HG02885 (cell line): ENCODE results near the gene NINJ2.
"Not testable (repeated sequence)": the region's sequence is repeated elsewhere in the genome, so short reads cannot be mapped to it uniquely, and the experiment has no call there.

Experiments used
- ATAC-seq: cut with Tn5 transposase; IDR thresholded peaks from one replicate; pipeline ENCODE4 v1.9.1; 2021; ENCODE audit warnings: mild to moderate bottlenecking; ENCODE audit not compliant: unreplicated experiment, poor library complexity

The NINJ2 gene, protein sequence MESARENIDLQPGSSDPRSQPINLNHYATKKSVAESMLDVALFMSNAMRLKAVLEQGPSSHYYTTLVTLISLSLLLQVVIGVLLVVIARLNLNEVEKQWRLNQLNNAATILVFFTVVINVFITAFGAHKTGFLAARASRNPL

DNA sequence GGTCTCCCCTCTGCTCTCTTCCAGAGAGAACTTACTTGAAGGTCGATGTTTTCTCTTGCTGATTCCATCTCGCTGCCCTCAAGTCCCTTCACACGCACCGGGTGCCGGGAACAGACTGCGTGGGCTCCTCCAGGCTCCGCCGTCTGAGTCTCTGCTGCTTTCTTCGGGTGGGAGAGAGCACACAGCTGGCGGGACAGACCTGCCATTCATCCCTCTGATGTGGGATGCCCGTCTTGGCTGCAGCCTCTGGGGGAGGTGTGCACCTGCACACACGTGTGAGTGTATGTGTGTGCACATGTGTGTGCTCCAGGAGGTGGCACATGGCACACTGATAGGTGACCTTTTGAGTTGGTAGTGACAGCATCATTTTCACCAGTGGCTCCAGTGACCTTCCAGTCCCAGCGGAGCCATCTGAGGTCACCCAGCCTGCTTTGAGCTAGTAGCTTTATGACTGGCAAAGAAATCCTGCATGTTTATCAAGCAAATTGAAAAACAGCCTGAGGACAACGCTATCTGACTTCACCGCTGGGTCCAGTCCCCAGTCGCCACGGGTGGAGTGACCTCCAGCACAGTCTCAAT is at the start of gene NINJ2:
NINJ2 (minus strand) TSS at position 153 of the 579 bp plus-strand sequence; CDS start at position 68, 85 bp downstream.
- no peak for ATAC-seq

DNA sequence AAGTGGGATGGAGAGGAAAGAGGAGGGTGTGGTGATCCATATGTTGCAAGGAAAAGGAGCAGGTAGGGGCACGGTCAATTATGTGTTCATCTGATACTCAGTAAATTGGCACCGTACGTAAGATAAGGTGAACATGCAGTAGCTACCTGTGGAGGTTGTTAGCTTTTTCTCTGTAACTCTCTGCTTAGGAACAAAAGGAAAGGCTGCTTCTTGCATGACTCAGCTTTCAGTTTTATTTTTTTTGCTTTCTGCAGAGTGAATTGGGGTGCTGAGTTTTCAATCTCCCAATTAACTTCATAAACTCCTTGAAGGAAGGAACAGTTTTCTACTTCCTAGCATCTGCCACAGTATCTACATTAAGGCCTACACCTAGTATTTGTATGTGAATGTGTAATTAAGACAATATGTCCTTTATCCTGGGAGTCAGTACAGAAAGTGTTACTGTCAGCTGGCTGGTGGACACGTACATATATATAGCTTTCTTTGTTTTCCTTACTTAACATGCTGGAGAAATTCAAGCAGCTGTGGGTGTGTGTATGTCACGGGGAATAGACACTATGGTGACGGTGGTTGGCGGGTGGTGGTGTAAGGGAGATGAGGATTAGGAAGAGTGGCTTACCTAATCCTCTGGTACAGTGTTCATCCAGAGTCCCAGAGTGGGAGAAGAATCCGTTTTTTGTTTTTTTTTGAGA is 49.1 kb upstream of the NINJ2 start:
- ATAC-seq = no peak

DNA sequence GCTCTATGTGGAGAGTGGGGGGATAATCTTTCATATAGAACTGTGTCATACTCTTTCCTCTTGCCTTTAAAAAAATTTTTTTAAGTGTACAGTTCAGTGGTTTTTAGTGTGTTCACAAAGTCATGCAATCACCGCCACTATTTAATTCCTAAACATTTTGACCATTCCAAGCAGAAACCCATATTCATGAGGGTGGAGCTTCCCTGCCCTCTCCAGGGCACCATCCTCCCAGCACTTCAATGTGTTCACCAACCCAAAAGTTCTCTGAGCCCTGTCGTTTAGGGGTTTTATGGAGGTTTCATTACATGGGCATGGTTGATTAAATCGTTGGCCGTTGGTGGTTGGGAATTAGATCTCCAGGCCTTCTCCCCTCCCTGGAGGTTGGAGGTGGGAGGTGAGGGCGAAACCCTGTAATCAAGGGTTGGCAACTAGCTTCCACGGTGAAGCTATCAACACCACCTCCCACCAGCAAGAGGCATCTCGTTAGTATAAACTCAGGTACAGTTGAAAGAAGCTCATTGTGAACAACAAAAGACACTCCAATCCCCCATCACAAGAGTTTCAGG is 46.3 kb upstream of the NINJ2 start:
- no peak for ATAC-seq

DNA sequence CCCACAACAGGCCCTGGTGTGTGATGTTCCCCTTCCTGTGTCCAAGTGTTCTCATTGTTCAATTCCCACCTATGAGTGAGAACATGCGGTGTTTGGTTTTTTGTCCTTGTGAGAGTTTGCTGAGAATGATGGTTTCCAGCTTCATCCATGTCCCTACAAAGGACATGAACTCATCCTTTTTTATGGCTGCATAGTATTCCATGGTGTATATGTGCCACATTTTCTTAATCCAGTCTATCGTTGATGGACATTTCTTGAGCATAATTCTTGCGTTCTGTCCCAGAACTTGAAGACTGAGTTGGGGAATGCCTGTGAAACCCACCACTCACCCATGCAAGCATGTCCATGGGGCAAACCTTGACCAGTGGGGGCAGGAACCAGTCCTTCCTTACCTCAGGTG is 44.8 kb upstream of the NINJ2 start:
- not testable (repeated sequence) for ATAC-seq

DNA sequence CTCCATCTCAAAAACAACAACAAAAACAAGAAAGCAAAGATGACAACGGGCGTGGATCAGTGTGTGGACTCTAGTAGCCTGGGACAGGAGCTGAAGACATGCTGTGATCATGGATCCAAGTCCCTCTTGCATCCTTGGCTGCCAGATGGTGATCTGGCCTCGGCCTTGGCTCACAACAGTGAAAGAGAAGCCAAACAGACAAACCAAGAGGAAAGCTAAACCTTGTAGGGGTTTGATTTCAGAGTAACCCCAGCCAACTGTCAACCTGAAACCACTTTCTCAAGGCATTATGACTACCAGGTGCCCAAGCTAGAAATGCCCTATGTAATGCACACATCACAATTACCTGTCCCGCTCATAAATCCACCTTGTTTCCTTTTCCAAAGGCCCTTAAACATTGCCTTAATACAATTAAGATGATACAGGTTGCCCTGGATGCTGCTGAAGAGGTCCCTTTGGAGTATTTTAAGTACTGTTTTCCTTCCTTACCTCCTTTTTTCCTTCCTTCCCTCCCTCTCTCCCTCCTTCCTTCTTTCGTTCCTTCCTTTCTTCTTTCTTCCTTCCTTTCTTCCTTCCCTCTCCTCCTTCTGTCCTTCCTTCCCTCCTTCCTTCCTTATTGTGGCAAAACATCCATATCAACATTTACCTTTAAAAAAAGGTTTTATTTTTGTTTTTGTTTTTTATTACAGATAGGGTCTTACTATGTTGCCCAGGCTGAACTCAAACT is 41.4 kb upstream of the NINJ2 start:
- no peak for ATAC-seq

DNA sequence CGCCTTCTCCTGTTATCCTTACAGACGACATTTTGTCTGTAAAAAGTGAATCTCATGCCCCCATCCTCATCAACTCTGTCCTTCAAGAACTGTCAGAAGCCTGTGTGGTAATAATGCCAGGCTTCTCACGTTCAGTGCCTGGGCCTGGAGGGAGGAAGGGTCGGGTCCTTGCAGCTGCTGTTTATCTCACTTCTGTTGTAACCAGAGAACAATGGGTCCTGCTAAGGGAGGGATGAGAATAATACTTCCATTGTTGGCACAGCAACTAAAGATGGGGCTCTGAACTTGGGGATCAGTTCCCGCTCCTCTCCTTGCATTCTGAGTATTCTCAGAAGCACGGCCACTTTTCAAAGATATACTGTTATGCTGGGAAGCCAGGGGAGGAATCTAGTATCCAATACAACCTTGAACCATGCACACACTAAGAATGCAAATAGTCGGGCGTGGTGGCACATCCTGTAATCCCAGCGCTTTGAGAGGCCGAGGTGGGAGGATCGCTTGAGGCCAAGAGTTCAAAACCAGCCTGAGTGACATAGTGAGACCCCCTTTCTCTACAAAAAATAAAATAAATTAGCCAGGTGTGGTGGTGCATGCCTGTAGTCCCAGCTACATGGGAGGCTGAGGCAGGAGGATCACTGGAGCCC is 38.8 kb upstream of the NINJ2 start:
- ATAC-seq = no peak

DNA sequence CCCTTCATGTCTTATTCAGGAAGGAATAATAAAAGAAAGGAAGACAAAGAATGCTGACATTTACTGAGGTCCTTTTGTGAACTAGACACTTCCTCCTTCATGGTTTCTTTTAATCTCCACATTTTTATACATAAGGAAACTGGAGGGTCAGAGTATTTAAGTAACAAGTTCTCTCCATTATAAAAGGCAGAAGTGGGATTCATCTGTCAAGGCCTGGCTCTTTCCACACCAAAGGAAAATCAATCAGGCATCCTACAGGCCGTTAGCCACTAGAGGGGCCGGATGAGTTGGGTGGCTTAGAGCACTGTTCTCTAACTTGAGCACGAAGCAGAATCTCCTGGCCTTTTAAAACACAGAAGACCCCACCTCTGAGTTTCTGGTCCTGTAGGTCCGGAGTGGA is 36.8 kb upstream of the NINJ2 start:
- ATAC-seq = no peak

DNA sequence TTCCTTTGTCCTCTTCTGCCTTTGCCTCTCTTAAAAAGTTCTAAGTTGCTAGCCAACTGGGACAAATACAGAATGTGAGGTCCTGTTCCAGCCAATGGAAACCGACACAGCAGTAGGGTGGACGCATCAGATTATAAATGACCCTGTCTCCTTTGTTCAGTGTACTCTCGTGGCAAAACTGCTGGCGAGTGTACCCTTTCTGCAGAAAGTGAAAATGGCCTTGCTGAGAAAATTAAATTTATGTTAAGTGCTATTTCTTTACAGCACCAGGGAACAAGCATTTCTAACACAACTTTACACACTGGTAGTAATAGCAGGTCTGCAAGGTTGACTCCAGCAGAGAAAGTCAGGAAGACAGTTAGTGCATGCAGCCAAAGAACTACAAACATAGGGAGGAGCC is 35.0 kb upstream of the NINJ2 start:
- not testable (repeated sequence) for ATAC-seq

DNA sequence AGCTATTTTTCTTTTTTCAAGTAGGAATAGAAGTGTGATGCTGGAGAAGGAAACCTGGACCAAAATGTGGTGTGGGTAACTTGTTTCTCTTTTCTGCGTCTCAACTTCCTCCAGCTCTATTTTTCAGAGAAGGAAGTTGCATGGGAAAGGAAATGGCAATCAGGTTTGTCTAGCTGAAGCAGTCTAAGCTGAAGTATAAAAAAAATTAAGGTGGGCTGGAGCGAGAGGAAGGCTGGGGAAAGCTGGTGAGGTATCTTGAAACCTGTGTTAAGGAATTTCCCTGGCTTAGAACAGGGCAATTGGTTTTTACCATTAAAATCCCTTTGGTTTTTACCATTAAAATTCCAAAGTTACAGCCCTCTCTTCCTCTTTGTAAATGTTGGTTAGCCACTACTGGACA is 34.2 kb upstream of the NINJ2 start:
- no peak for ATAC-seq

DNA sequence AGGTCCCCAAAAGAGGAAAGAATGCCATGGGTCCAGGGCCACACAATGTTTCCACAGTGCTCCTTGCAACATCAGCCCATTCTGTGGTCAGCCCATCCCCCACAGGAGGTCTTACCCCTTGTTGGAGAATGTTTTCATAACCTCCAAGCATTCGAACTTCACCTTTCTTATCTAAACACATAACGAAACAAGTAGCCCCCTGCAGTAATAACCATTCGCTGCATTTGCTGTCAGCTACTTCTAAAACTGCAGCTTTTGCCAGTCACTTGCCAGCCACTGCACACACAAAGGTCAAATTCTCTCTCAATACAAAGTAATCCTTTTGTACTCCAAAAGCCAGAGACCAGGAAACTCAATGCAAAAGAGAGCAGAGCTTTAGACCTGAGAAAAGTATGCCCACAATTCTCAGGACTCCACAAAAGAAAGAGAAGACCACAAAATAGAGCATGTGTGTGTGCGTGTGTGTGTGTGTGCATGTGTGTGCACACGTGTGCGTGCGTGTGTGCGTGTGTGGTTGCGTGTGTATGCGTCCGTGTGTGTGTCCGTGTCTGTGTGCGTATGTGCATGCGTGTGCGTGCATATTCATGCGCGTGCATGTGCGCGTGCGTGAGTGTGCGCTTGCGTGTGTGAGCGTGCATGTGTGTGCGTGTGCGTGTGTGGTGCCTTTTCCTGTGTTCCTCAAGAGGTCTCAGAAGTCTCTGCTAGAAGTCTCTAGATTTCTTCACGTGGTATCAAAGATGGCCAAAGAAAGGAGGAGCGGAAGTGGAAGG is 31.7 kb upstream of the NINJ2 start:
- no peak for ATAC-seq

DNA sequence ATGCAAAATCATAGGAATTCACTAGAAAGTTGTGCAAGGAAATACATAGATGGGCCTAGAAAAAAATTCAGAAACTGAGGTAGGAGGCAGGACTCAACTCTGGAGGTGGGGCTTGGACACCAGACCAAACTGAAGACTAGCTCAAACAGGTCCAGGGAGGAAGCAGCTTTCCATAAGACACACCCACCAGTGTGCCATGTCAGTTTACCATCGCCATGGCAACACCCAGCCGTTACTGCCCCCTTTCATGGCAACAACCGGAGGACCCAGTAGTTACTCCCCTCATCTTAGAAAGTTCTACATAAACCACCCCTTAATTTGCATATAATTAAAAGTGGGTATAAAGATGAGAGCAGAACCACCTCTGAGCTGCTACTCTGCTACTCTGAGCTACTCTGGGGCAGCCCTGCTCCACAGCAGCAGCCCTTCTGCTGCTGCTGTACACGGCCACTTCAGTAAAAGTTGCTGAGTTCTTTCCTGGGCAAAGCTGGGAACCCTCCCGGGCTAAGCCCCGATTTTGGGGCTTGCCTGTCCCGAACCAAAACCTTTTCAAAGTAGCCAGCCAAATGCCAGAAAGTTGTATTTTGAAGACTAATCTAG is 30.8 kb upstream of the NINJ2 start:
- ATAC-seq = no peak

DNA sequence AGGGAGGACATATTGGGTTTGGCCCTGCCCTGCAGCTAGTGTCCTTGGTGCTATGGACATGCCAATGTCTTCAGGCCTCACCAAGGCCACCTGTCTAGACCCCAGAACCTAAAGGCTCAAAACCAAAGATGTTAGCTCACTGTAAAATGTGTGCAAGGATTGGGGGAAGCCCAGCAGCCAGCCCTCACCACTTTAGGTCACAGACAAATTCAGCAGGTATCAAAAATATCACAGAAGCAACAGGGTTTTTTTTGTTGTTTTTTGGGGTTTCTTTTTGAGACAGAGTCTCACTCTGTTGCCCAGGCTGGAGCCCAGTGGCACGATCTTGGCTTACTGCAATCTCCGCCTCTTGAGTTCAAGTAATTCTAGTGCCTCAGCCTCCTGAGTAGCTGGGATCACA is 29.0 kb upstream of the NINJ2 start:
- no peak for ATAC-seq

DNA sequence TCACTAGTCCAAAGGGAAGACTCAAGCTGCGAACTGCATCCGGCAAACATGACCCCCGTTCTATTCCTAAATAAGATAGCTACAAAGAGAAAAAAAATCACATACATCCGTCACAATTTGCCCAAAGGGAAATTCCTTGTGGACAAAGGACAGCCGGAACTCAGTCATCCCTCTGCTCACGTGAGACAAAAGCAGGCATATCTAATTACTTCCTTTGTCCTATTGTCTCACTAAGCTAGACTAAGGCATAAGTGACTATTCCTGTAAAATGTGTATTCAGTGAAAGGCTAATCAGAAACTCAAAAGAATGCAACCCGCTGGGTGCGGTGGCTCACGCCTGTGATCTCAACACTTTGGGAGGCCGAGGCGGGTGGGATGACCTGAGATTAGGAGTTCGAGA is 27.2 kb upstream of the NINJ2 start:
- no peak for ATAC-seq

DNA sequence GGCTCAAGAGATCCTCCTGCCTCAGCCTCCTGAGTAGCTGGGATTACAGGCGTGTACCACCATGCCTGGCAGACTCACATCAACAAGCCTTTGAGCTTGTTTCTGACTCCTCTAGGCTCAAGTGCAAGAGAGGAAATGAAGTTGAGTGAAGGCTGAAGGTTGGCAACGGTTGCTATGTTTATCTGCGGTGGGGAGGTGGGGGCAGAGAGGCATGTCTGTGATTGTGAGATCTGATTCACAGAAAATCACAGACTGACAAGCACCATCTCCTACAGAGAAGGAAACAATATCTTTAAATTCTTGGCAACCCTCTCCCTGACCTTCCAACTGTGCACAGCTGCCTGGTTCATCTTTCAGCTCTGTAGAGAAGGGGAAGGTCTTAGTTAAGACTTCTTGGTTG is 22.1 kb upstream of the NINJ2 start:
- peak; percentile 72 for ATAC-seq

DNA sequence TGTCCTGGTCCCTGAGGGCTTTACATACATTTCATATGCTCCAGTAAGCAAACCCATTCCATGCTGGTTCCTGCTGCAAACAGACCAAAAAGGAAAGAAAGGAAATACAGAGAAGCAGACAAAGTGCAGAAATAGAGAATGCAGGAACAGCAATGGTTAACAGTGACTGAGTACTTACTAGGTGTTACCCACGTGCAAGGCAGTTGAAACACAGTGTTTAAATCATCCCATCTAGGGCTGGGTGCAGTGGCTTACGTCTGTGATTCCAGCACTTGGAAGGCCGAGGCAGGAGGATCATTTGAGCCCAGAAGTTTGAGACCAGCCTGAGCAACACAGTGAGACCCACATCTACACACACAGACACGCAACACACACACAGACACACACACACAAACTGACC is 21.2 kb upstream of the NINJ2 start:
- no peak for ATAC-seq

DNA sequence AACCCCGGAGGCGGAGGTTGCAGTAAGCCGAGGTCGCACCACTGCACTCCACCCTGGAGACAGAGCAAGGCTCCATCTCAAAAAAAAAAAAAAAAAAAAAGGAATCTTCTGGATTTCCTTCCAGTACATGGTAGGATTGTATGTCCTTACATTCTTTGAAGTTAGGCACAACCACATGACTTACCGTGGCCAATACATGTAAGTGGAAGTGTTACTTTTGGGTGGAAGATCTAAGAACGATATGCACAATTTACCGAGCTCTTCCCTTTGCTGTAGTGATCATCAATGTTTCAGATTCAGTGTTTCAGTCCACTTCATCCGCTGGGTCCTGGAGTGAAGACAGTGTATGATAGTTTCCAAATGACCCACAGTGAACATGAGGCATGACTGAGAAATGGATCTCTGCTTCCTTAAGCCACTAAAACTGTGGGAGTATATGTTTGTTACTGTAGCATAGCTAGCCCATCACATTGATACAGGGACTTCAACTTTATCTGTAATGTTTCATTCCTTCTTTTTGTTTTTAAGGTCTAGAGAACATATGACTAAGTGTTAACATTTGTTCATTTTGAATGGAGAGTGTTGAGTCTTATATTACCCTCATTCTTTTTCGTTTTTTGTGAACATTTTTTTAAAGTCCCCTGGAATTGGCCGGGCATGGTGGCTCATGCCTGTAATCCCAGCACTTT is 18.5 kb upstream of the NINJ2 start:
- no peak for ATAC-seq

DNA sequence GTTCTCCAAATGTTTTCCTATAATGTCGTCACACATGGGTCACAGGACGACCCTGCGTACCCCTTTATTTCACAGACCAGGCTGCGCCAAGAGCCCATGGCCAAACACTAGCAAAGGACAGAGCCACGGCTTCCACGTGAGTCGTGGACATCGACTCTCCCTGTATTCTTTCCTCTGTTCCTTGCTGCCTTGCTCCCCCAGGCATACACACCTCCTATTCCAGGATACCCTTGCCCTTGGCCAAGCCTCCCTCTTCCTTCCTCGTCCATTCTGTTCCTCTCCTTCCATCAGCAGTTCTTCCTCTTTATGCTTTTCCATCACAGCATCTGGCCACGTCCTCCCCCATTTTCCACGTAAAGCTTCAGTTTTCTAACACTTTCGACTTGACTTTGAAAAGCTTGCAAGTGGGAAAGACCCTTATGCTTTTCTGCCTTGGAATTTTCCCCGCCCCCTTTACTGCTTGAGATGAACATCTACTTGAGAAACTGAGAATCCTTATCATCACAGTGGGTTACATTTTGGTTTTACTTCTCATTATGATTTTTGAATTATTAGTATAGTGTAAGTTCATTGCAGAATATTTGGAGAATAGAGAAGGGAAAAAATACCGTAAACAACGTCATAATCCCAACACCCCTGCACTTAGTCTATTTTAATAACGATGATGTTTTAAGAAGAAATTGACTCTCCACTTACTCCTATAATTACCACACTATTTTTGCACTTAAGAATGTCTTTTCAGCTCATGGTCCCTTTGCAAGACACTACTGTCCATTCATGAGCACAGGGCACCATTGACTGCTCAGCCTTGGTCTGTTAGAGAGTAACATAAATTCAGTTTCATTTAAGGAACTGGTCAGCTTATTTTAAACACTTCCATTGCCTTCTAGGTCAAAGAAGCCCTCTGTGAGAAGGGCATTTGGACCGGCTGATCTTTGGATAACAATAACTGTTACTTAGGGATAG is 15.8 kb upstream of the NINJ2 start:
- no peak for ATAC-seq

DNA sequence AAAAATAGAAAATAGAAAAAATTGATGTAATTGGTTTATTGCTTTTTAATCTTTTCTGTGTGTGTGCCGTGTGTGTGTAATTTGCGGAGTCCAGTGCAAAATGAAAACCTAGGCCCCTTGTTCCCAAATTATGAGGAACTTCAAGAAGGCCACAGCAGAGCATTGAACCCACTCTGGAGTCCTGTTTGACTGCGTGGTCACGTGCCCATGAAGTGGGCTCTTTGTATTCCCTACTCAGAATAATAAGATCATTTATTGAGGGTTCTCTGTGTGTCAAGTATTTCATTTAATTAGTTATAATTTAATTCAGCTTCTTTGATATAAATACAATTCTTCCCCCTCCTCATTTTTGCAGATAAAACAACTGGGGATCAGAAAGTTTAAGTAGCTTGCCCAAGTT is 12.3 kb upstream of the NINJ2 start:
- ATAC-seq = no peak
